K562 (cell line): ENCODE data around the gene GLP2R. TPM values are rescaled to one million over a fixed set of nuclear protein-coding genes. Genes with fewer than 3 reads are reported as not detected.

Source experiments
- ATAC-seq: fragments of 200-7000 bp; cut with Tn5 transposase; 3 replicates; pipeline ENCODE4 v1.9.1; 2020; ENCODE audit warnings: moderate library complexity
- BruUV-seq: library from RNA; stranded (reverse); fragments of 400-500 nt; replicated peaks from 2 replicates; lab custom pipeline; 2021; lab: Mats Ljungman, UMichigan
- CTCF ChIA-PET: fragments of 300-600 bp; formaldehyde crosslinking; extraction: SDS; loops from one replicate; lab custom pipeline; 2021; ENCODE audit warnings: low intra/inter-chr PET ratio; lab: Yijun Ruan, JAX
- POLR2A ChIA-PET: fragments of 300-600, 350-650 bp; sonication (Branson Sonifier 250); formaldehyde crosslinking; extraction: SDS; loops from one replicate; lab custom pipeline; 2021; ENCODE audit warnings: antibody characterized with exemption, inconsistent platforms; lab: Yijun Ruan, JAX
- DNase-seq, 4 experiments: peaks; one replicate each; pipeline versions ENCODE4 v3.0.0 to v3.0.0-alpha.2; 2011 to 2018; ENCODE audit warnings: low spot score in 3 of 4, mixed read lengths in 3 of 4; ENCODE audit errors: extremely low read depth in 1 of 4
- FAIRE-seq: peaks from 2 replicates; lab custom pipeline; 2011; peaks lifted over from hg19 to GRCh38; lab: Jason Lieb, UNC
- H2AFZ ChIP-seq: 2 replicates; pipeline ENCODE4 v1.6.0; 2011; ENCODE audit warnings: low read depth, low read length, control low read depth, inconsistent platforms
- H3K27ac ChIP-seq: fragments of 200-600 bp; 3 replicates; pipeline ENCODE4 v1.8.0; 2011; ENCODE audit warnings: low read depth, mild to moderate bottlenecking, control low read depth, inconsistent platforms, low read length, moderate library complexity, mixed read lengths; ENCODE audit errors: extremely low read depth
- H3K27me3 ChIP-seq, 2 experiments: fragments of 300-600 bp in 1 of 2; 2 replicates in 1 of 2; 3 replicates in 1 of 2; pipeline versions ENCODE4 v1.6.0 to v1.8.0; 2011; ENCODE audit warnings: inconsistent platforms in 2 of 2, low read length in 2 of 2, mild to moderate bottlenecking in 1 of 2, mixed read lengths in 1 of 2, moderate library complexity in 1 of 2; ENCODE audit not compliant: control insufficient read depth in 2 of 2, insufficient read depth in 2 of 2
- H3K36me3 ChIP-seq: fragments of 300-600 bp; 3 replicates; pipeline ENCODE4 v1.8.0; 2011; ENCODE audit warnings: mild to moderate bottlenecking, low read length, inconsistent platforms; ENCODE audit not compliant: control insufficient read depth, insufficient read depth
- H3K4me1 ChIP-seq, 2 experiments: fragments of 200-600 bp in 1 of 2; replicated peaks in 1 of 2; 2 replicates in 1 of 2; 3 replicates in 1 of 2; pipeline versions ENCODE4 v1.5.1 to v1.8.0; 2011; ENCODE audit warnings: inconsistent platforms in 2 of 2, low read length in 2 of 2, mild to moderate bottlenecking in 1 of 2, mixed read lengths in 1 of 2, moderate library complexity in 1 of 2; ENCODE audit not compliant: control insufficient read depth in 2 of 2, insufficient read depth in 2 of 2
- H3K4me2 ChIP-seq: 2 replicates; pipeline ENCODE4 v1.6.1; 2011; ENCODE audit warnings: low read length, control low read depth, inconsistent platforms, mixed read lengths; ENCODE audit not compliant: insufficient read depth
- H3K4me3 ChIP-seq: fragments of 200-600 bp; sonication (generic), shearing (Covaris generic); 2 replicates; pipeline ENCODE4 v1.5.1; 2016; ENCODE audit warnings: control low read depth, inconsistent platforms
- H3K79me2 ChIP-seq: fragments of 200-600 bp; 3 replicates; pipeline ENCODE4 v1.8.0; 2011; ENCODE audit warnings: low read length, inconsistent platforms; ENCODE audit not compliant: control insufficient read depth, insufficient read depth
- H3K9ac ChIP-seq, 2 experiments: 2 replicates each; pipeline versions ENCODE4 v1.6.0 to v1.6.1; 2011; ENCODE audit warnings: low read depth in 2 of 2, low read length in 2 of 2, control low read depth in 1 of 2, inconsistent platforms in 1 of 2, mild to moderate bottlenecking in 1 of 2, mixed read lengths in 1 of 2; ENCODE audit not compliant: insufficient read depth in 1 of 2
- H3K9me1 ChIP-seq: one replicate; pipeline ENCODE4 v1.6.0; 2011; ENCODE audit warnings: inconsistent platforms, mild to moderate bottlenecking, low read length, moderate library complexity; ENCODE audit not compliant: control insufficient read depth, insufficient read depth
- H3K9me3 ChIP-seq: replicated peaks from 2 replicates; pipeline ENCODE4 v1.5.1; 2011; ENCODE audit warnings: low read depth, low read length, inconsistent platforms; ENCODE audit not compliant: control insufficient read depth, insufficient read depth
- H4K20me1 ChIP-seq: replicated peaks from 2 replicates; pipeline ENCODE4 v1.6.1; 2011; ENCODE audit warnings: low read length, inconsistent platforms, mixed read lengths; ENCODE audit not compliant: control insufficient read depth, insufficient read depth
- E4F1 ChIP-seq: fragments of 250-450 bp; sonication (Bioruptor Pico); IDR thresholded peaks from 2 replicates; pipeline ENCODE4 v1.5.0; 2021; ENCODE audit warnings: mild to moderate bottlenecking, borderline replicate concordance
- ERF ChIP-seq: fragments of 450-650 bp; formaldehyde crosslinking; IDR thresholded peaks from 2 replicates; pipeline ENCODE4 v1.4.0; 2020; ENCODE audit warnings: mild to moderate bottlenecking, mixed read lengths
- FOXK2 ChIP-seq, 2 experiments: fragments of 450-650 bp; IDR thresholded peaks in 1 of 2; conservative IDR thresholded peaks in 1 of 2; 2 replicates each; pipeline ENCODE4 v1.6.1; 2016; ENCODE audit warnings: low read depth in 2 of 2, mild to moderate bottlenecking in 1 of 2
- GABPA ChIP-seq: fragments of 200-800 bp; sonication (Bioruptor generic); conservative IDR thresholded peaks from 2 replicates; pipeline ENCODE4 v1.6.1; 2016; ENCODE audit warnings: low read depth, missing genetic modification characterization, missing compliant biosample characterization
- MLLT1 ChIP-seq, 2 experiments: fragments of 450-650 bp; IDR thresholded peaks; 2 replicates each; pipeline ENCODE4 v1.6.1; 2016
- MTF1 ChIP-seq: fragments of 250-450 bp; sonication (Bioruptor Pico); IDR thresholded peaks from 2 replicates; pipeline ENCODE4 v1.9.0; 2021; ENCODE audit warnings: moderate library complexity, mild to moderate bottlenecking, inconsistent platforms, borderline replicate concordance
- POLR3A ChIP-seq: IDR thresholded peaks from 2 replicates; pipeline ENCODE4 v1.6.1; 2011; ENCODE audit warnings: borderline replicate concordance, mild to moderate bottlenecking, moderate library complexity; ENCODE audit not compliant: insufficient read length, insufficient read depth; ENCODE audit errors: extremely low read depth
- RNF2 ChIP-seq: sonication (generic); IDR thresholded peaks from 2 replicates; pipeline ENCODE4 v1.6.1; 2016
- ZNF124 ChIP-seq: sonication (generic); formaldehyde crosslinking; IDR thresholded peaks from 2 replicates; pipeline ENCODE4 v1.8.1; 2022; ENCODE audit warnings: missing genetic modification reagents
- ZNF696 ChIP-seq: fragments of 250-450 bp; sonication (Bioruptor Pico); conservative IDR thresholded peaks from 2 replicates; pipeline ENCODE4 v1.4.0; 2020; ENCODE audit warnings: mild to moderate bottlenecking, moderate library complexity
- in situ Hi-C: fragments of 300-500 bp; cut with MboI; formaldehyde crosslinking; loops from 4 replicates; pipeline ENCODE4 v1.15.0; 2018; ENCODE audit warnings: inconsistent platforms, mixed read lengths
- intact Hi-C: fragments of 100-400 bp; cut with micrococcal nuclease; formaldehyde crosslinking; loops from 2 replicates; pipeline ENCODE4 v1.14.2; 2022
- polyA plus RNA-seq, 8 experiments: library from polyadenylated mRNA; depleted of rRNA in 4 of 8; stranded (reverse) in 5 of 8; unstranded in 3 of 8; fragments of >200 nt; fragmentation: Nextera tagmentation in 2 of 8; fragmentation: Illumina TruSeq in 1 of 8; extraction: Ambion mirVana in 2 of 8; extraction: Trizol in 1 of 8; gene quantifications; 2 replicates each; pipeline versions ENCODE4 v1.2.1 to v1.2.3, GENCODE V29; 2011 to 2014; ENCODE audit warnings: inconsistent platforms in 1 of 8, missing spikeins in 1 of 8
- total RNA-seq, 7 experiments: library from RNA; depleted of rRNA in 6 of 7; stranded (reverse); fragments of >200 nt in 6 of 7; fragmentation: Illumina TruSeq in 2 of 7; extraction: Trizol in 2 of 7; gene quantifications; 2 replicates each; pipeline versions ENCODE4 v1.2.1 to v1.2.3, GENCODE V29; 2011 to 2021; ENCODE audit warnings: low replicate concordance in 1 of 7
- TF ChIP-seq, protein P1 (sequence below): fragments of 250-450 bp; sonication (Bioruptor Pico); IDR thresholded peaks from 2 replicates; pipeline ENCODE4 v1.8.0; 2022; ENCODE audit warnings: moderate library complexity, mild to moderate bottlenecking, inconsistent platforms

Gene GLP2R
- total and polyA plus RNA-seq, 9 of the 15 experiments (the other 6 are each of a cell fraction or from before 2014, with no cell fraction given): not detected

- H3K4me2 ChIP-seq: no peak overlapping the region
- POLR2A ChIA-PET: no interaction called here
- in situ Hi-C loops: no loop called here
- H3K9ac ChIP-seq: no peak overlapping the region
- CTCF ChIA-PET: no interaction called here
- H4K20me1 ChIP-seq: no peaks in the 10 kb centered on the region
- H3K9me3 ChIP-seq: no peaks in the 10 kb centered on the region
- no peaks in the 10 kb centered on the region for H3K9me1 ChIP-seq
- DNase-seq: no peak
- TF ChIP-seq ZNF124 (no peak), MLLT1 (IDR thresholded peaks at IDR 0.05) (no peak), ERF (CRISPR knock-in tag) (no peak), FOXK2 (conservative IDR thresholded peaks at IDR 0.05 in 1 of 2, IDR thresholded peaks at IDR 0.05 in 1 of 2; ENCODE audit: low read depth in 2 of 2) (no peak), RNF2 (no peak), ZNF696 (CRISPR knock-in tag) (no peak), POLR3A (no peak), MTF1 (CRISPR knock-in tag) (no peak), GABPA (no peak), E4F1 (CRISPR knock-in tag) (no peak)
- TF ChIP-seq, protein P1, sequence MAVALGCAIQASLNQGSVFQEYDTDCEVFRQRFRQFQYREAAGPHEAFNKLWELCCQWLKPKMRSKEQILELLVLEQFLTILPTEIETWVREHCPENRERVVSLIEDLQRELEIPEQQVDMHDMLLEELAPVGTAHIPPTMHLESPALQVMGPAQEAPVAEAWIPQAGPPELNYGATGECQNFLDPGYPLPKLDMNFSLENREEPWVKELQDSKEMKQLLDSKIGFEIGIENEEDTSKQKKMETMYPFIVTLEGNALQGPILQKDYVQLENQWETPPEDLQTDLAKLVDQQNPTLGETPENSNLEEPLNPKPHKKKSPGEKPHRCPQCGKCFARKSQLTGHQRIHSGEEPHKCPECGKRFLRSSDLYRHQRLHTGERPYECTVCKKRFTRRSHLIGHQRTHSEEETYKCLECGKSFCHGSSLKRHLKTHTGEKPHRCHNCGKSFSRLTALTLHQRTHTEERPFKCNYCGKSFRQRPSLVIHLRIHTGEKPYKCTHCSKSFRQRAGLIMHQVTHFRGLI: no peak
- TF ChIP-seq, all 486 proteins: peak for 0
- no peak overlapping the region for H3K4me3 ChIP-seq
- ATAC-seq (no peak), FAIRE-seq (no peak)
- H3K27ac ChIP-seq: no peak overlapping the region
- intact Hi-C loops: no loop called here
- H2AFZ ChIP-seq: no peak overlapping the region
- peaks cover 0 to 5% of the 10 kb centered on the region in 2 experiments; a peak in 2 of 5 replicates for H3K27me3 ChIP-seq
- no peaks in the 10 kb centered on the region for H3K4me1 ChIP-seq
- no peaks in the 10 kb centered on the region for H3K79me2 ChIP-seq
- H3K36me3 ChIP-seq: no peaks in the 10 kb centered on the region
- BruUV-seq: no TSS peak
Measured at GRCh38 chr17:9895923-9896322, 70.2 kb downstream of the GLP2R start.
